DMS114 treated with DMSO at 0.1 percent for 48 hours (cell line): ENCODE data around the gene PRELP.
"Not testable (repeated sequence)": the region's sequence is repeated elsewhere in the genome, so short reads cannot be mapped to it uniquely, and the experiment has no call there.

Experiments
- DNase-seq: peaks from one replicate; lab custom pipeline; 2025; ENCODE audit not compliant: unreplicated experiment; lab: John Stamatoyannopoulos, UW

PRELP gene

DNA sequence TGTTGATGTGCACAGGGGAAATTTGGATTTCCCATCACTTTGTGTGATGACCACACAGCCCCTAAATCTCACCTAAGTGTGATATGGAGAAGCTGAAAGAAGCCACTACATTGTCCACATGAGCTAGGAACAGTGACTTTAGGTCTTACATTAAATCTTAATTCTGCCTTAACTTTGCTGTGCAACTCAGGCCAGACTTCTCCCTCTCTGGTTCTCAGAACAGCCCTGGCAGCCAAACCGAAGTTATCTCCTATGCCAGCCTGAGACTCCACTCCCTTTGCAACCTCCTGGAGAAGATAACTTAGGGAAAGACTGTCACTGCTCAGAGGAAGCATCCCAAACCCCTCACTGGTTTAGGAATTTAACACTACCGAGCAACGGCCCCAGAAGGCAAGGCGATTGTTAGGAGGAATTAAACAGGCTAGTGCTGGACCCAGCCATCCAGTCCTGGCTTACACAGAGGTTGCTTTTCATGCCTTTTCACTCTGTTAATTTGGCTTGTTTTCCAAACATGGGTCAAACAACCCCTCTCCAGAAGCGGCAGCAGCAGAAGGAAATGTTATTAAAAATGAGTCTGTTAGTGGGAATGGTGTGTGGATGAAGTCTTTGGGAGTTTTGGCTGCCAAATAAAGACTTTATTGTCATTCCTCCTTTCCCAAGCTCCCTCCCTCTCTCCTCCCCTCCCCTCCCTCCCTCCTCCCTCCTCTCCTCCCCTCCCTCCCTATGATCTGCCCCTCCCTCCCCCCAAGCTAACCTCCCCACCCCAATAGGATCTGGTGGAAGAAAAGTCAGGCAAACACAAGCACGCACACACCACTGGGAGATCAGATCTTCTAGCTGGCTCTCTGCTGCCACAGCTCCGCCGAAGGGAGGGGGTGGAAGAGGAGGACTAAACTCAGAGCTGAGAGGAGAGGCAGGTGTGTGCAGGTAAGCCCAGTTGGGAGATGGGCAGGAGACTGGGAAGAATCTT lies at the start of gene PRELP:
Gene PRELP, plus strand, starts transcription at position 795 of the 970 bp plus-strand sequence. CDS start 7,379 bp downstream, outside the sequence.
- no peak for DNase-seq

DNA sequence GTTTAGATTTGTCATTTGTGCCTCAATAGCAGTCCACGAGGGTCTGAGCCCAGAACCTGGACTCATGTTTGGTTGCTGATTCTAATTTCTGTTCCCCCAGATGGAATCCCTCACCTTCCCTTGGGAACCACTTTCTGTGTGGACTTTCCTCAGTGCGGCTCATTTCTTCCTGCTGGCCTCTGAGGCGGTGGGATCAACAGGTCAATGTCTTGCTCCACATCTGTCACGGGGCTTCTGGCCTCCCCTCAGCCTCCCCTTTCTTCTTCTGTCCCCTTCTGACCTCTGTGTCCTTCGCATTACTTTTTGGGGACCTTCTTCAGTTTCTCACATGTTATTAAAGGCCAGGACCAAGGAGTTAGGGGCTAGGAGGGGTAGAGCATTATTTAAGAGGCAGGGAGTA lies 49.2 kb upstream of the PRELP start:
- no peak for DNase-seq

DNA sequence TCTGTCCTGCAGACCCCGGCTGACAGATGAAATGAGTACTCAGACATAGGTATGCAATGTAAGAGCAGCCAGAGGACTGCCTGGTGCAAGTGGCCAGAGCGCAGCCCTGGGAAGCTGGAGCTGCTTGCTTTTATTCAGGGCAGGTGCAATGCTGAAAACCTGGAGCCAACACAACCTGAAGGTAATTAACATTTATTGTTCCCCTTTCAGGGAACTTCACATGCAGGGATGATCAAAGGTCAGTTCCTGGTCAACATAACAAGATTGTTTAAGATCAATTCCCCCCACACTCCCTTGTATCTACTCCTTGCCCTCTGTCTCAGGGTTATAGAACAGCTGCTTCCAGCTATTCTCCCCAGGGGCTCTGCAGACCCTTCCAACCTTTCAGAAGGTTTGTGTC lies 48.7 kb upstream of the PRELP start:
- DNase-seq: no peak

DNA sequence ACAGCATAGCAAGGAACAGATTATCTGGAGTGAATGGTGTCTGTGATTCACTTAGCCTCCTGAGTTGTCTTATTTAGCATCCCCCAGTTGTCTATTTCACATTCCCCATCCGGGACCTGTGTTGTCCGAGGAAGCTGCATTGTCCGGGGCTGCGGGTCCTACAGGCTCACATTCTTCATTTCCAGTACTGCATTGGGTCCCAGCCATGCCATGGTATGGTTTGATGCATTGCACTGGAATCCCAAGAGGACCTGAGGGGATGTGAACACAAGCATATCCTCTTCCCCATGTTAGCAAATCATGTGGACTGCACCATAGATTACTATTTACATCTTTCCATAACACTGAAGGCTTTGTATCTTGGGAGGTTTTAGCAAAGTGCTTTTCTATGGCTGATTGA lies 48.2 kb upstream of the PRELP start:
- DNase-seq: no peak

- DNase-seq: no peak
Observed at GRCh38 chr1:203428981-203429599, 46.5 kb upstream of the PRELP start.

GRCh38 chr1:203435615-203436014 lies 40.0 kb upstream of the PRELP start:
- DNase-seq: no peak

DNA sequence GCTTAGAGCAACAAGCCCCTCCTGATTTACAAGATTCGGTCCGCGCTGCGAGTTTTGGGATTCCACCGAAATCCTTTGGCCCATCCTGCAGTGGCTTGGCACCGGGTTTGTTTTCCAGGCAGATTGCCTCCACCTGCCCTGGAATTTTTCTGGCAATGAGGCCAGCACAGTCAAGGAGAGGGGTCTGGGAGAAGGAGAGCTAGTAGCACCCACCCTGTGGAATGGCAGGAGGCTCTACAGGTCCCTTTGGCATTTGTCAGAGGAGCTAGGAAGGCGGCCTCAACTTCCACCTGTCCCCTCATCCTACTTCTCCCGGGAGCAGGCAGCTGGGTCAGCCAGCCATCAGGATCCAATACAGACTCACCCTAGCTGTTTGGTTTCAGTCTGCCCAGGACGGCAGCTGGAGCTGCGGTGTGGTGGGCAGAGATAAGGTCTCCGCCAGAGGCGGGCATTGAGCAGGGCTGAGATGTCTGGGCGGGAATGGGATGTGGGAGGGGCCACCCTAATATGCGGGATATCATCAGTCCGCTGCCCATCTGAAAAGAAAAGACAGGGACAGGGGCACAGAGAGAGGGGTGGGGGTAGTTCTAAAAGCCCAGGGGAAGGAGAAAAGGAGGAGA lies 37.8 kb upstream of the PRELP start:
- DNase-seq: no peak

DNA sequence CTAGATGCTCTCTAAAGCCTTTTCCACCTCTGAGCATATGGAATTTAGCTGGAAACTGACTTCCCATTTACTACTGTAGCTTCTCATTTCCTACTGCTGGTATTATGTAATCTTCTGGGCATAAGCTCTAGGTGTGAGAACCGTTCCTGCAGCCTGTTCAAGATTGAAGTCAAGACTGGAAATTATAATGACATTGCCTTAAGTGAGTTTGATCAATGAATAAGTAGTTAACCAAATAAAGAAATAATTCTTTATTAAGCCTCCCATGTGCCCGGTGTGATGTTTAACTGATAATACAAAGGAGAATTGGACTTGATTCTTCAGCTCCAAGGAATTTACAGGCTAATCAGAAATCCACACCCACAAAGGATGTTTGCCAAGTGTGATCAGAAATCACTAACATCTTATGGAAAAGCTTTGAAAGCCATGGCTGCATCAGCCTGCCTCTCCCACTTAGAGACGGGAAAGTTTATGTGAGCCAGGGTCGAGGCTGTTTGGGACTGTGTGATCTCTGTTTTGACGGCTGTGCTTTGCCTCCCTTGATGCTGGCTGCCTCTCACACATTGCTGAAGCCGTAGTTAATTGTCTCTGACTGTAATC lies 36.4 kb upstream of the PRELP start:
- DNase-seq: no peak

- DNase-seq: no peak
Observed at GRCh38 chr1:203440771-203441170, 34.8 kb upstream of the PRELP start.

- DNase-seq: no peak
Observed at GRCh38 chr1:203441766-203442165, 33.8 kb upstream of the PRELP start.

GRCh38 chr1:203442821-203443220 lies 32.8 kb upstream of the PRELP start:
- DNase-seq: no peak

DNA sequence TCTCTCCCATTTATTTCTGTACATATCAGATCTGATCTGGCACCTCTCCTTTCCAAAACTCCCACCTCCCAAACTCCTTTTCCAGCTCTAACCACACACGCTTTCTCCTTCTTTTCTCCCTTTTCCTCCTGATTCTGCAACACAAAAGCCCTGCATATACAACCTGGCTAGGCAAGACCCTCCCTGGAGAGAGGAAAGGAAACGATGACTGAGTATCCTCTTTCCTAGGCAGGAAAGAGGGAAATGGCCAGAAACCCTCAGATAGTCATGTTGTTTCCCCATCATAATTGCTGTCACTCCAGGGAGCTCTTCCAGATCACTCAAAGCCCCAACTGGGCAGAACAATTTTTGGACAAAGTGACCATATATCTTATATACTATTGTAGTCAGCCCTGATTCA lies 32.3 kb upstream of the PRELP start:
- DNase-seq: no peak

GRCh38 chr1:203444171-203444576 lies 31.4 kb upstream of the PRELP start:
- no peak for DNase-seq

DNA sequence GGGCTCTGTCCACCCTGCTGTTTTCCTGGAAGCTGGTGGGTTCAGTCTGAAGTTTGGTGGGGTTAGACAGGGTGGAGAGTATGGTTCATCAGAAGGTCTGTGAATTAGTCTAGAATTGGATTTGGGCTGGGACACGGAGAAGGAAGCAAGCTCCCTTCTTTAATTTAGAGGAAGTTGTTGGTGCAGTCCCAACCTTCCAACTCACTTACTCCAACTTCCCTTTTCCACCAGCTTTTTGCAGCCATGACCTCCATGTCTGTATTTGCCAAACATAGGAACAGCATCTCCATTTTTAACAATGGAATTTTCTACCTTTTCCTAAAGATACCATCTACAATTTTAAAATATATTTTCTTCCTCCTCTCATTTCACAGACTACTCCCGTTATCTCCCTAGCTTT lies 28.5 kb upstream of the PRELP start:
- DNase-seq: no peak

GRCh38 chr1:203447598-203447997 lies 28.0 kb upstream of the PRELP start:
- DNase-seq: not testable (repeated sequence)

- no peak for DNase-seq
Observed at GRCh38 chr1:203448521-203449061, 27.0 kb upstream of the PRELP start.

DNA sequence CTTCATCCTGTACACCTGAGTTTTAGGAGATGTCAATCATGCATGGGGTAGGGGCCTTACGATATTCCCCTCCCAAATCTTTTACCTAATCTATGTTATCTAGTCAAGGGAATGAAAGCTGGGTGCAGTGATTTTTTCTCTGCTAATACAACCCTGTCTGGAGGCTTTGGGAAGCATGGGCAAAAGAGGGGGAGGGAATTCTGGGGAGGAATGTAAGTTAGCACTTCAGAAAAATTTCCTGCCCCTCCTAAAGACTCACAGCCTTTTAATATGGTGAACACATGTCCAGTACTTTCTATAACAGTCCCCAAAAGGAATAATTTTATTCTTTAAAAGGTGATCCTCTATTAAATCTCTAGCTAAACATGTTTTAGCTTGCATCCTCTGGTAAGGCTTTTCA lies 25.6 kb upstream of the PRELP start:
- no peak for DNase-seq

GRCh38 chr1:203450479-203451149 lies 25.0 kb upstream of the PRELP start:
- DNase-seq: no peak

DNA sequence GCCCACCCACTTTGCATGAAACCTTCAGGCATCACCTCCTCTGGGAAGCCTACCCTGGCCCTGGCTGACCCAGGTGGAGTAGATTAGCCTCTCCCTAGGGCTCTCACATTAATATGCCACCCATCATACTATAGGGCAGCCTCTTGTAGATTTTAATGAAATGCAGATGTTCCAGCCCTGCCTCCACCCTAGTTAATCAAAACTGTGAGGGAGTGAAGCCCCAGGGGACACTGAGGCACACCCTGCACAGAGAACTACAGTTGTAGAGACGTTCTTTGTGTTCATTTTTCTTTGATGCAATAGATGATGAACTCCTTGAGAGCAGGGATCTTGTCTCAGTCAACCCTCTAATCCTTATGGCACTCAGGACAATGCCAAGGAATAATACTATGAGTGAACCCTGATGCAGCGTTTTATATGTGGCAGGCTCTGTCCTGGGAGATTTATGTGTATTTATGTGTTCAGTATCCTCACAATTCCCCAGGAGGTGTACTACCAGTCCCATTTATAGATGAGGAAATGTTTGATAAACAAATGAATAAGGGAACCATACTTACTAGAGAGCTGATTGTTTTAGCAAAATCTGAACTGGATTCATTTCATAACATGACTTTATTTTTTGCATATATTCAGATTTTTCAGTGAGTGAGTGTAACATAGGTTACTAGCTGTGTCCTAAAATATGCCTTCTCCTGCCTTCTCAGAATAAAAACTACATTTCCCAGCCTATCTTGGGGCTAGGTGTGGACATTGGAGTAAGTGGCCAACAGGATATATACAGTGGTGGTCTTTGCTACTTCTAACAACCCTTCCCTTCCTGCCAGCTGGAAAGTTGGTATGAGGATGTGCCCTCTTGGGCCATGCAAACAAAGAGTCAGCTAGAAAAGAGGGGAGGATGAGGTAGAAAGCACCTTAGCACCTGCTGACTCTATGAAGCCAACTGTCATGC lies 23.5 kb upstream of the PRELP start:
- DNase-seq: no peak

DNA sequence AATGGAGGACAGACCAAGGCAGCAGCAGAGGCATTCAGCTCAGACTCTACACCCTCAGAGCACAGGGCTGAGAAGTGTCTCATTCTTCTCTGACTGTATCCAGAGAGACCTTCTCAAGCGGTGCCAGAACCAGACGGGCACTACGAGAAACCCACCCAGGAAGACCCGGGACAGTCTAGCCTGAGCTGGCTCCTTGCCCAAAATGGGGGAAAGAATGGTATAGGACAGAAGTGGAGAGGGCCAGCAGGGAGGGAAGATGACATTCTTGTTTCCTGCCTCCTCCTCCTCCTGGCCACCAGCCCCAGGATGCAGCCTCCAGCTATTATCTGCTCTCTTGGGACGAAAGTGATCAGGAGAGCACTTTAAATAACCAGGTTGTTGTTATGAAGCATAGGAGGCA lies 22.6 kb upstream of the PRELP start:
- DNase-seq: no peak
